Left ventricle myocardium superior (tissue), 1 donor: ENCODE data around the gene TMEM63B. TPM values are rescaled to one million over a fixed set of nuclear protein-coding genes. Genes with fewer than 3 reads are reported as not detected.
A peak's percentile ranks its signal among the peaks of the same experiment; 100 is the strongest.
"Not testable (repeated sequence)": the region's sequence is repeated elsewhere in the genome, so short reads cannot be mapped to it uniquely, and the experiment has no call there.

Experiments used
- ATAC-seq: fragments of 200-7000 bp; cut with Tn5 transposase; one replicate; pipeline ENCODE4 v1.9.1; 2020; ENCODE audit warnings: mild to moderate bottlenecking, moderate library complexity
- DNase-seq: peaks from one replicate; pipeline ENCODE4 v3.0.0-alpha.2; 2020
- intact Hi-C: fragments of 100-400 bp; cut with micrococcal nuclease; formaldehyde crosslinking; loops from one replicate; pipeline ENCODE4 v1.11.0; 2022
- total RNA-seq: library from RNA; stranded (reverse); fragmentation: NEBNext Ultra II Directional; extraction: Animal tissue kit (Norgen Biotek cat#: 25700); gene quantifications from one replicate; pipeline ENCODE4 v1.2.1, GENCODE V29; 2021
- donor health status: DM: no; HTN: yes; CAD: no; lungs with severe emphysema.

The TMEM63B gene
- total RNA-seq, 1 donor from 2014 or later: 47.3 TPM

GRCh38 chr6:44179072-44179536 lies 51.8 kb downstream of the TMEM63B start:
- intact Hi-C loops: no loop called here
- no peak for ATAC-seq
- no peak for DNase-seq

GRCh38 chr6:44179648-44180047 lies 52.3 kb downstream of the TMEM63B start:
- ATAC-seq: no peak
- intact Hi-C loops: no loop called here
- DNase-seq: peak; percentile 10

GRCh38 chr6:44180406-44180805 lies 53.1 kb downstream of the TMEM63B start:
- intact Hi-C loops: no loop called here
- ATAC-seq (no peak), DNase-seq (peak; percentile 1)

- ATAC-seq: no peak
- intact Hi-C loops: no loop called here
These were observed 53.5 kb downstream of the TMEM63B start for GRCh38 chr6:44180886-44181285.

GRCh38 chr6:44181784-44182183 lies 54.4 kb downstream of the TMEM63B start:
- DNase-seq, intact Hi-C loops, ATAC-seq: not testable (repeated sequence)

More at GRCh38 chr6:44180886-44181285, 53.5 kb downstream of the TMEM63B start:
- peak; percentile 7 for DNase-seq

- DNase-seq (peak; percentile 13), ATAC-seq (no peak)
- intact Hi-C loops: no loop called here
These were observed 55.6 kb downstream of the TMEM63B start for GRCh38 chr6:44182911-44183390.

- ATAC-seq (no peak), DNase-seq (no peak)
- intact Hi-C loops: no loop called here
These were observed 56.4 kb downstream of the TMEM63B start for GRCh38 chr6:44183783-44184182.

- DNase-seq, intact Hi-C loops, ATAC-seq: not testable (repeated sequence)
These were observed 58.0 kb downstream of the TMEM63B start for GRCh38 chr6:44185356-44185755.

- DNase-seq (no peak), ATAC-seq (no peak)
- intact Hi-C loops: no loop called here
These were observed 58.7 kb downstream of the TMEM63B start for GRCh38 chr6:44185953-44186634.

- intact Hi-C loops: no loop called here
- DNase-seq (no peak), ATAC-seq (peak; percentile 47)
These were observed 59.3 kb downstream of the TMEM63B start for GRCh38 chr6:44186635-44187025.

GRCh38 chr6:44188819-44189218 lies 61.5 kb downstream of the TMEM63B start:
- ATAC-seq (no peak), DNase-seq (no peak)
- intact Hi-C loops: no loop called here

- ATAC-seq: no peak
- no peak for DNase-seq
- intact Hi-C loops: no loop called here
These were observed 61.9 kb downstream of the TMEM63B start for GRCh38 chr6:44189257-44189656.

GRCh38 chr6:44190715-44191114 lies 63.4 kb downstream of the TMEM63B start:
- intact Hi-C loops: no loop called here
- DNase-seq (no peak), ATAC-seq (no peak)

GRCh38 chr6:44192428-44193041 lies 65.2 kb downstream of the TMEM63B start:
- ATAC-seq (peak; percentile 49), DNase-seq (no peak)
- intact Hi-C loops: no loop called here

- DNase-seq (no peak), ATAC-seq (no peak)
- intact Hi-C loops: no loop called here
These were observed 66.1 kb downstream of the TMEM63B start for GRCh38 chr6:44193307-44193910.

GRCh38 chr6:44194326-44194725 lies 67.0 kb downstream of the TMEM63B start:
- intact Hi-C loops: no loop called here
- DNase-seq (no peak), ATAC-seq (no peak)

- DNase-seq, ATAC-seq, intact Hi-C loops: not testable (repeated sequence)
These were observed 69.0 kb downstream of the TMEM63B start for GRCh38 chr6:44196351-44196750.

GRCh38 chr6:44198684-44199083 lies 71.3 kb downstream of the TMEM63B start:
- ATAC-seq: no peak
- intact Hi-C loops: no loop called here
- DNase-seq: no peak

- ATAC-seq (no peak), DNase-seq (no peak)
- intact Hi-C loops: no loop called here
These were observed 72.5 kb downstream of the TMEM63B start for GRCh38 chr6:44199883-44200282.

- DNase-seq (peak; percentile 11), ATAC-seq (no peak)
- intact Hi-C loops: no loop called here
These were observed 73.8 kb downstream of the TMEM63B start for GRCh38 chr6:44201200-44201599.
